Retinal pigment epithelial cell (primary cell): Measurements from ENCODE around the gene CSNK2B.

Source experiments
- DNase-seq: peaks from one replicate; pipeline ENCODE4 v3.0.0-alpha.2; 2010; ENCODE audit warnings: low read depth
- H3K4me3 ChIP-seq: 2 replicates; pipeline ENCODE4 v1.5.1; 2011; ENCODE audit warnings: mild to moderate bottlenecking, low read length, control low read depth, moderate library complexity
- CTCF ChIP-seq: conservative IDR thresholded peaks from 2 replicates; pipeline ENCODE4 v1.5.1; 2011; ENCODE audit warnings: low read depth, low read length, control low read depth, inconsistent platforms

The CSNK2B gene

GRCh38 chr6:31639043-31639442 is 26.8 kb upstream of the CSNK2B start:
- TF ChIP-seq CTCF, result no peak
- no peak overlapping the region for H3K4me3 ChIP-seq
- no peak for DNase-seq

GRCh38 chr6:31639449-31639861 is 26.4 kb upstream of the CSNK2B start:
- no peak for DNase-seq
- no peak for TF ChIP-seq CTCF

GRCh38 chr6:31640612-31641011 is 25.3 kb upstream of the CSNK2B start:
- no peak for DNase-seq
- H3K4me3 ChIP-seq, result no peak overlapping the region
- TF ChIP-seq CTCF, result no peak

More at GRCh38 chr6:31639449-31639861, 26.4 kb upstream of the CSNK2B start:
- H3K4me3 ChIP-seq, result no peak overlapping the region

GRCh38 chr6:31641370-31641769 is 24.5 kb upstream of the CSNK2B start:
- no peak for TF ChIP-seq CTCF
- no peak overlapping the region for H3K4me3 ChIP-seq
- DNase-seq, result no peak

GRCh38 chr6:31642798-31643570 is 22.9 kb upstream of the CSNK2B start:
- TF ChIP-seq CTCF, result no peak
- DNase-seq, result no peak
- no peak overlapping the region for H3K4me3 ChIP-seq

GRCh38 chr6:31643818-31644454 is 21.9 kb upstream of the CSNK2B start:
- DNase-seq, result no peak
- no peak for TF ChIP-seq CTCF
- no peak overlapping the region for H3K4me3 ChIP-seq

GRCh38 chr6:31645325-31645724 is 20.6 kb upstream of the CSNK2B start:
- no peak for TF ChIP-seq CTCF

More at GRCh38 chr6:31645325-31645724, 20.6 kb upstream of the CSNK2B start:
- no peak overlapping the region for H3K4me3 ChIP-seq
- DNase-seq, result no peak
